Inflammatory macrophage treated with lipopolysaccharide for 4 hours (primary cell): Measurements from ENCODE around the gene STIM2.
"Not testable (repeated sequence)": the region's sequence is repeated elsewhere in the genome, so short reads cannot be mapped to it uniquely, and the experiment has no call there.

Source experiments
- DNase-seq: peaks from one replicate; pipeline ENCODE4 v3.0.0-alpha.2; 2020

The STIM2 gene

DNA sequence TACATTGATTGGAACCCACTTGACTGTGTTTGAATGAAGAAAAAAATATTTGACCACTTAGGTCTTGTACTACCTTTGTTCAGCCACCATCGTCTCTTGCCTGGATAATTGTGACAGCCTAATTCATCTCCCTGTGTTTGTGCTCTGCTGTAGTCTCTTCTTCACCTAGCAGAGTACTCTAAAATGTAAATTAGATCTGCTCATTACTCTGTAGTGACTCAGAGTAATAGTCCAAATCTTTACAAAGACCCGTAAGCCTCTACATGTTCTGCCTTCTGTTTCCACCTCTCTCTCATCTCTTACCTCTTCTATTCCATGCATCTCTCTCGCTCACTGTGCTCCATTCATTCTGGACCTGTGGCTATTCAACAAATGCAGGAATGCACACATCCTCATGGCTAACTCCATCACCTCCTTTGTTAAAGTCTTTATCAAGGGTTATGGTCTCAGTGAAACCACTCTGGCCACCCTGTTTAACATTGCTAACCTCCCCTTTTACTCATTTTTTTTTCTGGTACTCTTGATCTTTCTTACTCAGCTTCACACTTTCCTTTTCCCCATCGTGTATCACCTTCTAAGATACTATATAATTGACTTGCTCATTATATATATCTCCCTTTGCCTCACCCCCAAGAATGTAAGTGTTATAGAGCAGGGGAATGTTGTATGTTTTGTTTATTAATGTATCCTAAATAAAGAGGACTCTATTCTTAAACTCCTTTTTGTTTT lies 98.4 kb downstream of the STIM2 start:
- DNase-seq = no peak

DNA sequence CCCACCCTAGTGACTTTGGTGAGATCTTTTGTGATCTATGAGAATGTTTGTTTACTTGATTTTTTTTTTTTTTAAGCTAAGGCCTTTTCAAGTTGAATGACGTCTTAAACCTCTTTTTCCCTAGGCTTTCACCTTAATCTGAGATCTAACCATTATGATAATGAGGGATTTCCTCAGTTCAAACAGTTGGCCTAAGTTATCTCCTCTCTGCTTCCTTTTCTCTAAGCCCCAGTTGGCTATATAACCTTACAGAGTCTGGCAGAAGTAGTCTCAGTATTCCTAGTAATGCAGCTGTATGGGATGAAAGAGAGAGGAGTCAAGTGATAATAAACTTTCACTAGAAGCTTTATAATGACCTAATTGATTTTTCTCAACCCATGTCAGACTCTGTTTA lies 99.0 kb downstream of the STIM2 start:
- no peak for DNase-seq

DNA sequence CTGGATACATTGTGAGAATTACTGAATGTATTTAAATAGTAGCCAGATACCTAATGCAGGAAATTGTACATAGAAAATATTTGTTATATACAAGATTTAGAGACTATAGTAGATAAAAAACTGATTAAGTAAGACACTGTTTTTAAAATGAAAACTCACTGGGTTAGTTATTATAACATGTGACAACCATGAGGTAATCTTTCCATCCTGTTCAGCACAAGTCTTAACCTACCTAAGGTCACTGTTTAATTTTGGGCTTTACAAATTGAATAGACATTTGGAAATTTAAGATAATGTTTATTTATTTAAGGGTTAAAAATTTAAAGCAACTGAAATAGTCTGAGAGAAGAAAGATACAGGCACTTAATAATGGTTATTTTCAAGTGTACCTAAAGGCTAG lies 102.1 kb downstream of the STIM2 start:
- DNase-seq = no peak

DNA sequence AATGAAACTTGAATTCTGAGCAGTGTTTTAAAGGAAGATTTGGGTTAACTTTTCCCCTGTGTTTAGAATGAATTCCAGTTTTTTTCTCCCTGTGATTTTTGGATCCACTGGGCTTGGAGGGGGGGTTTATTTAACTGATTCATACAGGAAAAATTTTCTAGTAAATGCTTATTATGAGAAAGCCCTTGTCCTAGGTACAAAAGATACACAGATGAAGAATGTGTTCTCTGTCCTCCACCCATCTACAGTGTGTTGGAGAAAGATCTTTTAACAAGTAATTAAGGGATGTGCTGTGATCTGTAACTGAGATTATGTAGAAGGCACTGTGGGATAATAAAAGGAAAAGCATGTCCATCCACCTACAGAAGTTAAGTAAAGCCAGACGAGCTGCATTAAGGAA lies 103.9 kb downstream of the STIM2 start:
- no peak for DNase-seq

DNA sequence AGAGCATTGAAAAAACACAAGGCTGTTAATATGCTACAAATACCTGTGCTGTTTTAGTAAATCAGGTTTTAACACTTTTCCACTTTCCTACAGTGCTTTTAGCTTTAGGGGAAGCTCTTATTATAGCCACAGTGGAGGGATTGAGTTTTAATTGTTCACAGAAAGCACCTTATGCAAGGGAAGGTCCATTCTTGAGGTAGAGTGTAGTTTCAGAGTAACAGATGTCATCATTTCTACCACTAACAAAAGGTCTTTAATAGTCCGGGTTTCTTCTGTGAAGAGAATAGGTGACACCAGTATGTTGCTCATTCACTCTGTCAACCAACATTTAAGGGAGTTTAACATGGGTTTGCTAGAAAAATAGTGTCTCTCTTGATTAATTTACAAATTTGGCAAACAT lies 104.4 kb downstream of the STIM2 start:
- DNase-seq = no peak

DNA sequence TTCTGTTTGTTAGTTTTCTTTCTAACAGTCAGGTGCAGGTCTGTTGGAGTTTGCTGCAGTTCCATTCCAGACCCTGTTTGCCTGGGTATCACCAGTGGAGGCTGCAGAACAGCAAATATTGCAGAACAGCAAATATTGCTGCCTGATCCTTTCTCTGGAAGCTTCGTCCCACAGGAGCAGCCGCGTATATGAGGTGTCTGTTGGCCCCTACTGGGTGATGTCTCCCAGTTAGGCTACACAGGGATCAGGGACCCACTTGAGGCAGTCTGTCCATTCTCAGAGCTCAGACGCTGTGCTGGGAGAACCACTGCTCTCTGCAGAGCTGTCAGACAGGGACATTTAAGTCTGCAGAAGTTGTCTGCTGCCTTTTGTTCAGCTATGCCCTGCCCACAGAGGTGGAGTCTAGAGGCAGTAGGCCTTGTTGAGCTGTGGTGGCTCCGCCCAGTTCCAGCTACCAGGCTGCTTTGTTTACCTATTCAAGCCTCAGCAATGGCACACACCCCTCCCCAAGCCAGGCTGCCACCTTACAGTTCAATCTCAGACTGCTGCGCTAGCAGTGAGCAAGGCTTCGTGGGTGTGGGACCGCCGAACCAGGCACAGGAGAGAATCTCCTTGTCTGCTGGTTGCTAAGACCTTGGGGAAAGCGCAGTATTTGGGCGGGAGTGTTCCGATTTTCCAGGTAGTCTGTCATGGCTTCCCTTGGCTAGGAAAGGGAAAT lies 115.0 kb downstream of the STIM2 start:
- DNase-seq = not testable (repeated sequence)

DNA sequence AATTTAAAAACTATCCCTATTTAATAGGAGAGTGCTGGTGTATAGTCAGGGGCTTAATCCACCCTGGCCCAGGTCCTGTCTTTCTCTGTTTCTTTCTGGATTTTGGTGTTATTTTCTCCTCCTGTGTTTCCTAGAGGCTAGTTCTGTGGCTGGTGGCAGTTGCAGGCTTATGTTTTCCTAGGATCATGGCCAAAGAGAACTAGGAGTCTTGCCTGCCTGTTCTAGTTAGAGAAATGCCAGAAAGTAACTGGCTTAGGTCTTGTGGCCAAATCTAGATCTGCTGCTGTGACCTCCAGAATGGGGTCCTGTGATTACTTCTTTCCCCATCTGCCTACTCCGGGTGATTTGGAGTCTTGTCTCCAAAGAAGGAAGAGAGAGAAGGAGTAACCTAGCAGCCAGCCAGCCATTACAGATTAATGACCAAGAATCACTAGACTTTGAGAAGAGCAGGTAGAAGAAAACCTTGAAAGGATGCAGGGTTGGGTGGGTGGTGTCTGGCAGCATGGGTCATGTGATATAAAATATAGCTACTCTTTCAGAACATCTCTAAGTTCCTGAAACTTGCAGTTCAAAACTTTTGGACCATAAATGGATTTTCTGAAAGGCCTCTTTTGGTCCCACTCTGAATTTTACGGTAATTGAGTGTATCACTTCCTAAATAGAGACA lies 117.9 kb downstream of the STIM2 start:
- DNase-seq = no peak

DNA sequence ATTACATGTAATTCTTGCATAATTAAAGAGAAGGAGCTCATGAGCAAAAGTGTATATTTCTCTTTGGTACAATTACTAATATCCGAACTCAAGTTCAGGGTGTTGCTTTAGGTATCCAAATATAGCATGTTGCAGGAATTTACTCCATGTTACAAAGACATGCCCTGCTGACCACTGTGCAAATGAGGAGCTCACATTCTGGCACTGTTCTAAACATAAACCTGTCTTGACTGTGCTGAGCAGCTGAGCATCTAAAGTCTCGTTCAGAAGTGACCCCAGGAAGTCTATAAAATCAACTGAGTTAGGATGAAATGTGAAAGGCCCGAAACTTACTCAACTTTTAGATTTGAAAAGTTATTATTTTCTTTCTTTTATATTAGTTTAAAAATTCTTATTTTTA lies 124.3 kb downstream of the STIM2 start:
- no peak for DNase-seq

DNA sequence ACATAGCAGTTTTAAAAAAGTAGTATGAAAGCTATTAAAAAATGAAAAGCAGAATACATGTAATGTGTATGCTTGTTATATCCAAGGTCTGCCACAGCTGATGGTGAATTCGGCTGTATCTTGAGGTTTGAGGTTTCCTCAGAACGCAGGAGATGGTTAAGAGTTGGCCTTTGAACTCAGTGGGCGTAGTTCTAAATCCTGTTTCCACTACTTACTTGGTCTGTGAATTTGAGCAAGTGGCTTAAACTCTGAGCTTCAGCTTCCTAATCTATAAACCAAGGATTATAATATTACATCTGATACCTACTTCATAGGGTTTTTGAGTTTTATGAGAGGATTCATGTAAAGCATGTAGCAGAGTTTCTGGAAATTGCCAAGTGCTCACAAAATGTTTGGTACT lies 125.2 kb downstream of the STIM2 start:
- peak; percentile 13 for DNase-seq

DNA sequence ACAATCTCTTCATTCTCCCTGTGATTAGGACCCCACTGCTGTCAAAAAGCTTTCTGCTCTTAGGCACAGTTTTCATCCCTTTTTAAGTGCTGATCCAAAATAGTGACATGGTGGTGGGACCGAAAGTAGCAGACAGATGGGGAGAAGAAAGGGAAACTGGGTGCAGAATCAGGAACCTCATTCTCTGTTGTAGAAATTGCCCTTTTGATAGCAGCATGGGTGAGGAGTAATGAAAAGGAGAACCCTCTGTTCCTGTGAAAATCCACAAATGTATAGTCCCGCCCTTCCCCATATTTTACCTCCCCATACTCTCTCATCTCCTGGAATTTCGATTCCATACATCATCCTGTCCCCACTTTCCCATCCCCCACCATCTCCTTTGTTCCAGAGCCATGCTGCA lies 126.5 kb downstream of the STIM2 start:
- peak; percentile 30 for DNase-seq

DNA sequence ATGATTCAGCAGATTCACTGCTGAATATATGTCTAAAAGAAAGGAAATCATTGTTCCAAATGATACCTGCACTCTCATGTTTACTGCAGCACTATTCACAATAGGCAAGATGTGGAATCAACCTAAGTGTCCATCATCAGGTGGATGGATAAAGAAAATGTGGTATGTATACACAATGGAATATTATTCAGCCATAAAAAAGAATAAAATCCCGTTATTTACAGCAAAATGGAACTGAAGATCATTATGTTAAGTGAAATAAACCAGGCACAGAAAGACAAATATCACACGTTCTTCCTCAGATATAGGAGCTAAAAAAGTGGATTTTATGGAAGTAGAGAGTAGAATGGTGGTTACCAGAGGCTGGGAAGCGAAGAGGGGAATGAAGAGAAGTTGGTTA lies 130.4 kb downstream of the STIM2 start:
- no peak for DNase-seq

DNA sequence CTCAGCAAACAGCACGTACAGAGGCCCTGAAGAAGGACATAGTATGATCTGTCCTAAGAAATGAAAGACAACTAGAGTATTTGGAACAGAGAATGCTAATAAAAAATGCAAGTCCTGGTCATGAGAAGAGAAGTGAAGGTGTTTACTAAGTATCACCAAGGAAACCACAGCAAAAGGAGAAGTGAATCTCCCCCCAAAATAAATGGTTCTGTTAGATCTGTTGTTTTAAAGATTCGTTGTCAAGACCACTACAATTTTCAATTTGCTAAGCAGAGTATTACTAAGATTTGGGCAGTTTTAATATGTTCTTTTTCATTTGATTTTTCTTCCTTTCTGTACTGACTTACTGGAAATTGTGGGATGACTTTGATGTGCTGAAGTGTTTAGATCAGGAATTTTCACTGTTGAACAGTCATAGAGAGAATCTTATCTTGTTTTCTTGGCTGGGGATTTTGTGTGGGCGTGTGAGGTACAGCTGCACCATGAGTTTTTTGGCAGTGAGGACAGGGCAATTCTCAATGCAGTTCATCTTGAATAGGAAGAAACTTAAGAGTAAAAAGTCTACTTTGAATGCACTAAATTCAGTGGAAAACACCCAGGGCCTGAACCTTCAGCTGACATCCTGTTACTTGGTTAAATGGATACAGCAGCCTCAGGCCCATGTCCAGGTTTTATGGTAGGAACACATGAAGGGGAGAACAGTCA lies 132.2 kb downstream of the STIM2 start:
- peak; percentile 16 for DNase-seq

DNA sequence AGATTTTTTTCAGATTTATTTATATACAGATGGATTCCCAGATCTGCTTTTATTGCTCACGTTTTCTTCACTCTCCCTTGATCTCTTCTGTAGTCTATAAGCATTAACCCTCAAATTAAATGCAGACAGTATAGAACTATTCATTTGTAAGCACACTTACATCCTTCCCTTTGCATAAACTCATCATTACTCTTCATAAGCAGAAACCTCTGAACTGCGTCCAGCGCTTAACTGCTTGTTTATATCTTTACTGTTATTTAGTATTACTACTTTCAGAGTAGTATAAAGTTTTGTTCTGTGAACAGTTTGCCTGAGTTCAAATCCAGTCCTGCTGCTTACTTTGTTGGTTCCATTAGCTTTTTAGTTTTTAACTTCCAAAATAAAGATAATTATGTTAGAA lies 132.9 kb downstream of the STIM2 start:
- DNase-seq = no peak

DNA sequence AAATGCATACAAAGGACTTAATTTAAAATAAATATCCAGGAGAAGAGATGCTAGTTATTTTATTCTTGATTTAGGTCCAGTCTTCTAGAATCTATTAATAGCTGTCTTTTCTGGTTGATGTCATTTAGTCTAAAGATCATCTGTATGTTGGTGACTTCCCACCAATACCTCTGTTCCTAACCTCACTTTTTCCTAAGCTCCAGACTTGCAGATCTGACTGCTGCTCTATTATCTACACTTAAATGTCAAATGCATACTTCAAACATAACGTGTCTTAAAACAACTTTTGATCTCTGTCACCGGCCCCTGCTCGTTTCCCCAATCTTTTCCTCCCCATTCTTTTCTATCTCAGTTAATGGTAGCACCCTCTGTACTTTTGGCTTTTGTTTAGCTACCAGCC lies 133.3 kb downstream of the STIM2 start:
- DNase-seq = no peak

DNA sequence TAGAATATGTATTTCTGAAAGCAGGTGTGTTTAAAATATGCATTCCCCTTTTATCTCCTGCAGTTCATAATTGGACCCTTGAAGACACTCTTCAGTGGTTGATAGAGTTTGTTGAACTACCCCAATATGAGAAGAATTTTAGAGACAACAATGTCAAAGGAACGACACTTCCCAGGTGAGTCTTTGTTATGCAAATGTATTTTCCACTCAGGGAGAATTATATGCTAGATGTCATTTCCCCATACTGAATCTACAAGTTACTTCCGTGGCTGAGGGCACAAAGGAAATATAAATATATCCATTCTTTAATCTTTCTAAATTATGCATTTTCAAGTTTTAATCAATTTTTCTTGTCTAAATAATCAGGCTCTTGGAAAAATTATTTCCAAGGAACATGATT lies 134.7 kb downstream of the STIM2 start:
- no peak for DNase-seq

DNA sequence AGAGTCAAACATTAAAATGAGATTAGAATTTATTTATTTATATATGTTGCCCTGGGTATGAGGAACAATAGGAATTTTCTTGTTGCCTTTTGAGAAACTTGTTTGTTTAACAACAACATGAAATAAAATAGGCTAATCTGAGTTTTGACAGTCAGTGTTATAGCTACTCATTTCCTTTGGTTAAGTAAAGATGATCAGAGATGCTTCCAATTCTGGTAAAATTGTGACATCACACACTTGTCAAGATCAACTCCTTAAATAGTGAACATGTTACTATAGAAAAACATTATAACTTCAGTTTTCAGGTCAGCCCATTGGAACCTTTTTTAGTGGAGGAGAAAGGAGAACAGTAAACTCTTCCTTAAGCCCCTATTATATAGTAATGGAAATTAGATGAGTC lies 136.1 kb downstream of the STIM2 start:
- DNase-seq = no peak

DNA sequence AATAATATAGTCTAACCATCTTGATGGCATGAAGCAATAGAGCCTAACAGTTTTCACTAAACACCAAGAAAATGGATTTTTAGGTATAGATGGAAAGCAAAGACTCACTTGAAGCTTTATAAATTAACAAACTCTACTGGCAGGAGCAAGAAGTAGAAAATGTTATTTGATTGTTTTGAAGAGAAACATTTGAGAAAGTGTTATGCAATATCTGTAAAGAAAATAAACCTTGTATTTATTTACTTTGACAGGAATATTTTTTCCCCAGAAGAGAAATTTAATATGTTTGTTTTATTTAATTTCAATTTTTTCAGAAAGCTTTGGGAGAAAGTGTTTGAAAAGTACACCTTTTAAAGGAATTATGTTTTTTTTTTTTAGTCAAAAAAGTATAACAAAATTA lies 139.0 kb downstream of the STIM2 start:
- no peak for DNase-seq

DNA sequence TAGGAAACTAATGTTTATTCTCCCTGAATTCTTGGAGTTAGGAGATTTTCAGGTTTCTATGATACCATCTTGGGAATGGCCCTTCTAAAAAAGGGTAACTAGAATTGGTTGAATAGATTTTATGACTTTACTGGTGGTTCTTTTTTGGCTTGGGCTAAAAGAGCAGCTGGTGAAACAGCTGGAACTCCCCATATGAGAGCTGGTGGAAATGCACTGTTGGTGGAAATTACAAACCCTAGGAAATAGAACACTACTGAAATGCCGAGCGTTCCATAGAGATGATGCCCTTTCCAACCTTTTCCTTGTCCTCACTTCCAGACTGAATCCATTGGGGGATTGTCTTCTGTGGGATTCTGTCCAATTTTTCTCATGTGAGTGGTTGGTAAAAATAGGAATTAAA lies 139.5 kb downstream of the STIM2 start:
- no peak for DNase-seq

DNA sequence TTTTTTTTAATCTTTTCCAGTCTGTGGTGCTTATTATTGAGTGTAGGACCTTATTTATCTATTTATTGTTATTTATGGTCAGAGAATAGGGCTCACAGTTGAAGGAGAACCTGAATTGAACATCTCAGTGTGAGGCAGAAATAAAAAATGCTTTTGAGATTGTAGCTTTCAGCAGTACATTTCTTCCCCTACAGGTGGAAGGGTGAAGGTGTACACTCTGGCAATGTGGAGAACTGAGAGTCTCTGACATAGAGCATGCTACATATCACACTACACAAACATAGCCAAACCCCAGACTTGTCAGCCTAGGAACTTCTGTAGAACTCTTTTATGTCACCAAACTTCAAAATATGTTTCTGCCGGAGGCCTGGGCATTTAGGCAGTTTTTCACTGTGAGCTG lies 140.2 kb downstream of the STIM2 start:
- no peak for DNase-seq

DNA sequence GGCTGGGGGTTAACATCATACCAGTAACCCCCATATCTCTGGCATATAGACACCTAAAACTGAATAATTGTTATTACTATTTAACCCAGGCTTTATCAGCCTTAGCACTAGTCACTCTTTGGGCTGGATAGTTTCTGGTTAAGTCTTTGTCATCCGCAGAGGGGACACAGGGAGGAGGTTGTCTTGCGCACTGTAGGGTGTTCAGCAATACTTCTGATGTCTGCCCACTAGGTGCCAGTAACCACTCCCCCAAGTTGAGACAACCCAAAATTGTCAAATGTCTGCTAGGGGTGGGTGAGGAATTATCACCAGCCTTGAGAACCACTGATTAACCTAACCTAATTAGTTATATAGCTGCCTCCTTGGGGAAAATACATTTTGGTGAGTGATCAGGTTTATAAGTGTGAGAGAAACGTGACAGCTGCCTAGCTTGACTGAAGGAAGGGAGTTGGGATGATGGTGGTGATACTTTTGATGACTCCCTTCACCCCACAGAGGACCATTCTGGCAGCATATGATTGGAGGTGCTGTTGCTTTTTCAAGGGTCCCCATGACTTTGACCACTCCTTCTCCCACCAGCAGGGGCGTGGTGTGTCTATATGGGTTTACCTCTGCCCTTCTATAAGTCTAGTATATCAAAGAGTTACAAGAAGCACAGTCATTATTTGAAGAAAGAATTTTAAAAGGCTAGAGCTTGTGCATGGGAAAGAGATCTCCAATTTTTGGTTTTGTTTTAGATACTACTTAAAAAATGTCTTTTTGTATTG lies 140.9 kb downstream of the STIM2 start:
- DNase-seq = no peak

DNA sequence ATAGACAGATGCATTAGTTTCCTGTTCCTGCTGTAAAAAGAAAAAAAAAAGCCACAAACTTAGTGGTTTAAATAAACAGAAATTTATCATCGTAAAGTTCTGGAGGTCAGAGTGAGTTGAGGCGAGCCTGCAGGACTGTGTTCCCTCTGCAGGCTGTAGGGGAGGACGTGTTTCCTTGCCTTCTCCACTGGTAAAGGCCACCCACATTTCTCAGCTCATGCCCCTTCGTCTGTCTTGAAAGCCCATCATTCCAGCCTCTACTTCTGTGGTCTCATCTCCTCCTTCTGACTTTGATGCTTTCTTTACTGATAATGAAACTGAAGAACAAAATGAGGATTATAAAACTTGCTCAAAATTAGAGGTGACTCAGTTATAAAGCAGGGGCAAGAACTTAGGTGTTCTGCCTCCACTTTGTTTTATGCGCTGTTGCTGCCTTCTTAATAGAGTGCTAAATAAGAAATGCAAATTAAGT lies 143.0 kb downstream of the STIM2 start:
- no peak for DNase-seq

DNA sequence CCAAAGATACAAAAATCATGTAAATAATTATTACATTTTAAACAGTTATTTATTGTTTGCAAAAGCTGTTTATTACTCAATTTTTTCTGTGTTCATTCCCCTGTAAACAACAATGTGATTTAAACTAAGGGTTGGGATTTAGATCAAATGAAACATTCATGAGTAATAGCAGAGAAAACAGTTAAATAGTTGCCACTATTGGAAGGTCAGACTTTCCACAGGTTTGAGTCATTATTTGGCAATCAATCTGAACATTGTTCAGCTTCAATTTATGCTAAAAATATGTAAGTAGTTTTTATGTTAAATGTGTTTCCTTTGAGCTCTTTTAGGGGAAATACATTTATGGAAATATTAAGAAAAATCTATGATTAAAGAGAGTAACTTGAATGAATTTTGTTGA lies 144.9 kb downstream of the STIM2 start:
- peak; percentile 8 for DNase-seq
